ENCODE data around the gene PLEKHA5. TPM values are rescaled to one million over a fixed set of nuclear protein-coding genes. Genes with fewer than 3 reads are reported as not detected.
A peak's percentile ranks its signal among the peaks of the same experiment; 100 is the strongest.

Gene PLEKHA5
- total RNA-seq, 1 donor = 82.2 TPM

- no peak for DNase-seq (ENCODE audit: insufficient read length, low spot score, missing footprints)
- H3K36me3 ChIP-seq (ENCODE audit: insufficient read depth, low read length) = no peaks in the 10 kb centered on the region
- no peak overlapping the region for H2AFZ ChIP-seq (ENCODE audit: low read length)
- H3K27ac ChIP-seq (ENCODE audit: low read depth, low read length) = no peak overlapping the region
- no peaks in the 10 kb centered on the region for H4K20me1 ChIP-seq (ENCODE audit: insufficient read depth, low read length)
- no peak overlapping the region for H3K4me3 ChIP-seq (ENCODE audit: insufficient read depth, low read length)
- H3K4me1 ChIP-seq (ENCODE audit: insufficient read depth, low read length) = peaks cover 4% of the 10 kb centered on the region
- no peaks in the 10 kb centered on the region for H3K79me2 ChIP-seq (ENCODE audit: insufficient read depth, low read length)
- no peak overlapping the region for H3K4me2 ChIP-seq (ENCODE audit: insufficient read depth, low read length)
- TF ChIP-seq CTCF (IDR thresholded peaks at IDR 0.05; ENCODE audit: extremely low read depth, low read depth, low read length) = no peak
- no peaks in the 10 kb centered on the region for H3K9me3 ChIP-seq (ENCODE audit: low read depth, low read length)
- H3K27me3 ChIP-seq (ENCODE audit: insufficient read depth, low read length) = no peaks in the 10 kb centered on the region
Observed at GRCh38 chr12:19107750-19108149, 21.8 kb upstream of the PLEKHA5 start.

GRCh38 chr12:19110221-19110940 is 19.2 kb upstream of the PLEKHA5 start:
- no peaks in the 10 kb centered on the region for H3K36me3 ChIP-seq (ENCODE audit: insufficient read depth, low read length)
- DNase-seq (ENCODE audit: insufficient read length, low spot score, missing footprints) = peak; percentile 70
- TF ChIP-seq CTCF (IDR thresholded peaks at IDR 0.05; ENCODE audit: extremely low read depth, low read depth, low read length) = no peak
- no peaks in the 10 kb centered on the region for H3K79me2 ChIP-seq (ENCODE audit: insufficient read depth, low read length)
- no peaks in the 10 kb centered on the region for H3K27me3 ChIP-seq (ENCODE audit: insufficient read depth, low read length)
- H3K4me1 ChIP-seq (ENCODE audit: insufficient read depth, low read length) = peaks cover 4% of the 10 kb centered on the region
- no peak overlapping the region for H3K4me2 ChIP-seq (ENCODE audit: insufficient read depth, low read length)
- no peak overlapping the region for H2AFZ ChIP-seq (ENCODE audit: low read length)
- H3K27ac ChIP-seq (ENCODE audit: low read depth, low read length) = no peak overlapping the region
- H3K4me3 ChIP-seq (ENCODE audit: insufficient read depth, low read length) = no peak overlapping the region
- no peaks in the 10 kb centered on the region for H4K20me1 ChIP-seq (ENCODE audit: insufficient read depth, low read length)
- H3K9me3 ChIP-seq (ENCODE audit: low read depth, low read length) = no peaks in the 10 kb centered on the region

DNA sequence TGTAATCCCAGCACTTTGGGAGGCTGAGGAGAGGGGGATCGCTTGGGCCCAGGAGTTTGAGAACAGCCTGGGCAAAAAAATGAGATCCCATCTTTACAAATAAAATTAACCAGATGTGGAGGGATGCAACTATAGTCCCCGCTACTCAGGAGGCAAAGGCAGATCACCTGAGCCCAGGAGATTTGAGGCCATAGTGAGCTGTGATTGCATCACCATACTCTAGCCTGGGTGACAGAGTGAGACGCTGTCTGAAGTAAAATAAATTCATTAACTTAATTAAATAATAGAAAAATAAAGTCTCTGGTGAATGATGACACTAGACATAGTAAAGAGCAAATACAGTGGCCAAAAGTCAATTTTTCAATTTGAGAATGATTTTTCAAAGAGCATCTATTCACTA is 16.1 kb upstream of the PLEKHA5 start:
- Histone ChIP-seq H2AFZ (ENCODE audit: low read length) (no peak overlapping the region), H3K79me2 (ENCODE audit: insufficient read depth, low read length) (no peaks in the 10 kb centered on the region), H3K4me3 (ENCODE audit: insufficient read depth, low read length) (no peak overlapping the region), H3K9me3 (ENCODE audit: low read depth, low read length) (no peaks in the 10 kb centered on the region), H3K4me1 (ENCODE audit: insufficient read depth, low read length) (peaks cover 4% of the 10 kb centered on the region), H3K36me3 (ENCODE audit: insufficient read depth, low read length) (no peaks in the 10 kb centered on the region), H3K27me3 (ENCODE audit: insufficient read depth, low read length) (no peaks in the 10 kb centered on the region), H4K20me1 (ENCODE audit: insufficient read depth, low read length) (no peaks in the 10 kb centered on the region), H3K27ac (ENCODE audit: low read depth, low read length) (no peak overlapping the region), H3K4me2 (ENCODE audit: insufficient read depth, low read length) (no peak overlapping the region)
- TF ChIP-seq CTCF (IDR thresholded peaks at IDR 0.05; ENCODE audit: extremely low read depth, low read depth, low read length) = no peak
- DNase-seq (ENCODE audit: insufficient read length, low spot score, missing footprints) = no peak

- TF ChIP-seq CTCF (IDR thresholded peaks at IDR 0.05; ENCODE audit: extremely low read depth, low read depth, low read length) = no peak
- Histone ChIP-seq H3K9me3 (ENCODE audit: low read depth, low read length) (no peaks in the 10 kb centered on the region), H3K4me2 (ENCODE audit: insufficient read depth, low read length) (no peak overlapping the region), H3K79me2 (ENCODE audit: insufficient read depth, low read length) (no peaks in the 10 kb centered on the region), H3K36me3 (ENCODE audit: insufficient read depth, low read length) (no peaks in the 10 kb centered on the region), H2AFZ (ENCODE audit: low read length) (no peak overlapping the region), H3K27ac (ENCODE audit: low read depth, low read length) (no peak overlapping the region), H3K27me3 (ENCODE audit: insufficient read depth, low read length) (no peaks in the 10 kb centered on the region), H3K4me3 (ENCODE audit: insufficient read depth, low read length) (no peak overlapping the region), H4K20me1 (ENCODE audit: insufficient read depth, low read length) (no peaks in the 10 kb centered on the region), H3K4me1 (ENCODE audit: insufficient read depth, low read length) (peaks cover 4% of the 10 kb centered on the region)
- no peak for DNase-seq (ENCODE audit: insufficient read length, low spot score, missing footprints)
Observed at GRCh38 chr12:19115285-19115684, 14.2 kb upstream of the PLEKHA5 start.
